IMR-90 (cell line): ENCODE results near the gene PPOX. TPM values are rescaled to one million over a fixed set of nuclear protein-coding genes. Genes with fewer than 3 reads are reported as not detected.

Experiments used
- ATAC-seq: fragments of 200-7000 bp; cut with Tn5 transposase; 2 replicates; pipeline ENCODE4 v1.9.1; 2020; ENCODE audit warnings: low read depth, mild to moderate bottlenecking, moderate library complexity
- BruUV-seq: library from RNA; stranded (reverse); fragments of 400-500 nt; replicated peaks from 2 replicates; lab custom pipeline; 2021; lab: Mats Ljungman, UMichigan
- CTCF ChIA-PET: fragments of 300-600 bp; formaldehyde crosslinking; extraction: SDS; loops from one replicate; lab custom pipeline; 2021; ENCODE audit warnings: antibody characterized with exemption; lab: Yijun Ruan, JAX
- POLR2A ChIA-PET: fragments of 300-600 bp; sonication (Branson Sonifier 250); formaldehyde crosslinking; loops from one replicate; lab custom pipeline; 2022; ENCODE audit warnings: antibody characterized with exemption; ENCODE audit not compliant: unreplicated experiment; lab: Charles Lee
- DNase-seq: peaks from one replicate; pipeline ENCODE4 v3.0.0; 2013
- H2AFZ ChIP-seq: replicated peaks from 2 replicates; pipeline ENCODE3; 2013; ENCODE audit warnings: low read length, mild to moderate bottlenecking; ENCODE audit not compliant: poor library complexity
- H2AK5ac ChIP-seq: 2 replicates; pipeline ENCODE4 v1.6.1; 2013; ENCODE audit warnings: low read depth, low read length, inconsistent platforms
- H2AK9ac ChIP-seq: replicated peaks from 2 replicates; pipeline ENCODE3; 2013; ENCODE audit warnings: mild to moderate bottlenecking, low read depth, low read length, moderate library complexity; ENCODE audit not compliant: poor library complexity
- H2BK120ac ChIP-seq: 2 replicates; pipeline ENCODE4 v1.6.1; 2013; ENCODE audit warnings: low read depth, low read length, inconsistent platforms
- H2BK15ac ChIP-seq: 3 replicates; pipeline ENCODE4 v1.6.1; 2013; ENCODE audit warnings: low read depth, low read length, inconsistent platforms
- H2BK20ac ChIP-seq: 2 replicates; pipeline ENCODE4 v1.6.1; 2013; ENCODE audit warnings: low read depth, mild to moderate bottlenecking, inconsistent platforms, low read length, moderate library complexity
- H2BK5ac ChIP-seq: 2 replicates; pipeline ENCODE4 v1.6.1; 2013; ENCODE audit warnings: mild to moderate bottlenecking, low read depth, low read length, inconsistent platforms; ENCODE audit not compliant: poor library complexity, severe bottlenecking
- H3K14ac ChIP-seq: replicated peaks from 2 replicates; pipeline ENCODE4 v1.6.1; 2013; ENCODE audit warnings: low read depth, low read length, inconsistent platforms
- H3K18ac ChIP-seq: 2 replicates; pipeline ENCODE4 v1.6.1; 2013; ENCODE audit warnings: low read depth, low read length, control low read depth
- H3K23ac ChIP-seq: 2 replicates; pipeline ENCODE4 v1.6.1; 2013; ENCODE audit warnings: low read depth, low read length, inconsistent platforms
- H3K27ac ChIP-seq: 2 replicates; pipeline ENCODE4 v1.5.1; 2013; ENCODE audit warnings: mild to moderate bottlenecking, control low read depth, low read length; ENCODE audit not compliant: insufficient read depth
- H3K27me3 ChIP-seq: 2 replicates; pipeline ENCODE4 v1.6.1; 2013; ENCODE audit warnings: low read length; ENCODE audit not compliant: control insufficient read depth, insufficient read depth
- H3K36me3 ChIP-seq: 2 replicates; pipeline ENCODE4 v1.6.1; 2013; ENCODE audit warnings: low read length, mixed read lengths; ENCODE audit not compliant: control insufficient read depth, insufficient read depth
- H3K4ac ChIP-seq: 2 replicates; pipeline ENCODE4 v1.6.1; 2013; ENCODE audit warnings: low read depth, low read length, inconsistent platforms
- H3K4me1 ChIP-seq: 2 replicates; pipeline ENCODE4 v1.6.1; 2013; ENCODE audit warnings: low read length, mixed read lengths; ENCODE audit not compliant: control insufficient read depth, insufficient read depth
- H3K4me2 ChIP-seq: 2 replicates; pipeline ENCODE4 v1.6.1; 2013; ENCODE audit warnings: low read depth, mild to moderate bottlenecking, control low read depth, low read length, moderate library complexity
- H3K4me3 ChIP-seq: 2 replicates; pipeline ENCODE4 v1.5.1; 2013; ENCODE audit warnings: low read depth, mild to moderate bottlenecking, control low read depth, low read length, moderate library complexity; ENCODE audit not compliant: insufficient read depth
- H3K56ac ChIP-seq: 2 replicates; pipeline ENCODE4 v1.6.1; 2013; ENCODE audit warnings: low read length, inconsistent platforms; ENCODE audit not compliant: insufficient read depth; ENCODE audit errors: extremely low read depth
- H3K79me1 ChIP-seq, 2 experiments: 2 replicates each; pipeline ENCODE4 v1.6.1; 2013; ENCODE audit warnings: low read length in 2 of 2, inconsistent platforms in 1 of 2, low read depth in 1 of 2
- H3K9ac ChIP-seq: 2 replicates; pipeline ENCODE4 v1.6.1; 2013; ENCODE audit warnings: low read depth, low read length, control low read depth
- H3K9me1 ChIP-seq: 2 replicates; pipeline ENCODE4 v1.6.1; 2013; ENCODE audit warnings: low read length, inconsistent platforms; ENCODE audit not compliant: insufficient read depth
- H3K9me3 ChIP-seq: 2 replicates; pipeline ENCODE4 v1.6.1; 2013; ENCODE audit warnings: low read length; ENCODE audit not compliant: control insufficient read depth, insufficient read depth
- H4K20me1 ChIP-seq: 2 replicates; pipeline ENCODE4 v1.6.1; 2013; ENCODE audit warnings: low read length, inconsistent platforms; ENCODE audit not compliant: insufficient read depth
- H4K5ac ChIP-seq: 2 replicates; pipeline ENCODE4 v1.6.1; 2013; ENCODE audit warnings: mild to moderate bottlenecking, low read depth, low read length, control low read depth
- H4K8ac ChIP-seq, 2 experiments: 2 replicates each; pipeline ENCODE4 v1.6.1; 2013; ENCODE audit warnings: low read depth in 2 of 2, low read length in 2 of 2, control low read depth in 1 of 2, inconsistent platforms in 1 of 2
- H4K91ac ChIP-seq: 2 replicates; pipeline ENCODE4 v1.6.1; 2013; ENCODE audit warnings: low read depth, low read length, inconsistent platforms; ENCODE audit not compliant: insufficient read depth
- BHLHE40 ChIP-seq: fragments of 150-350 bp; IDR thresholded peaks from 2 replicates; pipeline ENCODE4 v1.6.1; 2016; ENCODE audit warnings: mild to moderate bottlenecking, low read depth, low read length
- CEBPB ChIP-seq: IDR thresholded peaks from 2 replicates; pipeline ENCODE4 v1.6.1; 2012; ENCODE audit warnings: low read depth, low read length, improper control_type of control experiment
- CHD1 ChIP-seq: IDR thresholded peaks from 2 replicates; pipeline ENCODE4 v1.6.1; 2012; ENCODE audit warnings: low read depth, low read length, improper control_type of control experiment
- ELK1 ChIP-seq: fragments of 150-350 bp; IDR thresholded peaks from 2 replicates; pipeline ENCODE4 v1.6.1; 2016; ENCODE audit warnings: low read depth, mild to moderate bottlenecking, low read length, moderate library complexity, borderline replicate concordance
- FOS ChIP-seq: fragments of 150-350 bp; IDR thresholded peaks from 2 replicates; pipeline ENCODE4 v1.6.1; 2016; ENCODE audit warnings: low read depth, low read length
- MAZ ChIP-seq: IDR thresholded peaks from 2 replicates; pipeline ENCODE4 v1.6.1; 2012; ENCODE audit warnings: low read depth, mild to moderate bottlenecking, low read length, improper control_type of control experiment, moderate library complexity, borderline replicate concordance
- MXI1 ChIP-seq: IDR thresholded peaks from 2 replicates; pipeline ENCODE4 v1.6.1; 2012; ENCODE audit warnings: low read depth, mild to moderate bottlenecking, low read length, moderate library complexity, borderline replicate concordance
- NFE2L2 ChIP-seq: fragments of 150-350 bp; IDR thresholded peaks from 2 replicates; pipeline ENCODE4 v1.6.1; 2016; ENCODE audit warnings: low read depth, mild to moderate bottlenecking, low read length
- POLR2A ChIP-seq: IDR thresholded peaks from 2 replicates; pipeline ENCODE4 v1.6.1; 2012; ENCODE audit warnings: mild to moderate bottlenecking, low read depth, low read length
- RAD21 ChIP-seq: IDR thresholded peaks from 2 replicates; pipeline ENCODE4 v1.6.1; 2012; ENCODE audit warnings: low read length, improper control_type of control experiment
- RCOR1 ChIP-seq: IDR thresholded peaks from 2 replicates; pipeline ENCODE4 v1.6.1; 2012; ENCODE audit warnings: mild to moderate bottlenecking, low read length, improper control_type of control experiment; ENCODE audit not compliant: insufficient replicate concordance
- SMC3 ChIP-seq: fragments of 150-350 bp; IDR thresholded peaks from 2 replicates; pipeline ENCODE4 v1.6.1; 2016; ENCODE audit warnings: low read depth, mild to moderate bottlenecking, antibody characterized with exemption, low read length, moderate library complexity
- USF2 ChIP-seq: fragments of 150-350 bp; IDR thresholded peaks from 2 replicates; pipeline ENCODE4 v1.6.1; 2017; ENCODE audit warnings: mild to moderate bottlenecking, antibody characterized with exemption, low read length, low read depth
- WGBS, 2 experiments: methylation state at CpG; one replicate each; pipeline versions ENCODE4 v1.1.5 to v1.1.7; 2013; ENCODE audit warnings: missing lambda C conversion rate in 2 of 2; ENCODE audit not compliant: insufficient read length in 1 of 2; ENCODE audit errors: extremely low coverage in 2 of 2; 5-methylcytosine and 5-hydroxymethylcytosine counted together
- dilution Hi-C: fragments of 300-500 bp; cut with HindIII; formaldehyde crosslinking; loops from one replicate; pipeline ENCODE4 v1.14.3; 2018; ENCODE audit warnings: low sequenced_read_pairs; ENCODE audit not compliant: unreplicated experiment
- in situ Hi-C: fragments of 300-500 bp; cut with MboI; formaldehyde crosslinking; loops from 3 replicates; pipeline ENCODE4 v1.14.3; 2019; ENCODE audit warnings: low sequenced_read_pairs, inconsistent platforms, mixed read lengths
- intact Hi-C: fragments of 100-400 bp; cut with micrococcal nuclease; formaldehyde crosslinking; loops from 2 replicates; pipeline ENCODE4 v1.10.0; 2022
- polyA plus RNA-seq, 3 experiments: library from polyadenylated mRNA; depleted of rRNA; stranded (reverse); fragments of >200 nt; gene quantifications; 2 replicates each; pipeline ENCODE4 v1.2.3, GENCODE V29; 2012; ENCODE audit warnings: low replicate concordance in 1 of 3
- total RNA-seq: library from RNA; depleted of rRNA; stranded (reverse); fragments of >200 nt; gene quantifications from 2 replicates; pipeline ENCODE4 v1.2.3, GENCODE V29; 2012

PPOX gene
- total and polyA plus RNA-seq, 2 of the 4 experiments (the other 2 are of a cell fraction): 6.1 to 14.3 TPM

GRCh38 chr1:161188381-161188780 is 22.2 kb downstream of the PPOX start:
- Histone ChIP-seq H3K27ac (no peak overlapping the region), H4K91ac (no peak overlapping the region)

More at GRCh38 chr1:161188381-161188780, 22.2 kb downstream of the PPOX start:
- Histone ChIP-seq H3K4me3 (no peak overlapping the region), H4K5ac (no peak overlapping the region), H2BK15ac (no peak overlapping the region), H2BK5ac (no peak overlapping the region), H3K4me2 (no peak overlapping the region), H3K36me3 (no peaks in the 10 kb centered on the region), H3K56ac (no peak overlapping the region), H3K23ac (no peak overlapping the region), H3K9ac (no peak overlapping the region), H3K4me1 (peaks cover 3% of the 10 kb centered on the region), H3K9me3 (no peaks in the 10 kb centered on the region), H3K79me1 (no peaks in the 10 kb centered on the region), H2AK9ac (no peak overlapping the region), H4K20me1 (no peaks in the 10 kb centered on the region), H2AK5ac (no peak overlapping the region), H4K8ac (no peak overlapping the region), H3K9me1 (0 out of 2 replicates have a peak, but pooled peaks cover 3% of the 10 kb centered on the region), H2BK120ac (no peak overlapping the region), H3K14ac (no peak overlapping the region), H3K18ac (no peak overlapping the region), H3K4ac (no peak overlapping the region), H3K27me3 (no peaks in the 10 kb centered on the region), H2AFZ (no peak overlapping the region), H2BK20ac (no peak overlapping the region)
- CTCF ChIA-PET: no interaction called here
- 100% methylated on average over 1 of the region's 6 CpGs; no CpG with 5 or more reads in 1 of the 2 experiments for WGBS, 2 experiments
- dilution Hi-C loops: no loop called here
- BruUV-seq: no TSS peak
- DNase-seq: no peak
- in situ Hi-C loops: no loop called here
- intact Hi-C loops: no loop called here
- TF ChIP-seq BHLHE40 (no peak), USF2 (no peak), MXI1 (no peak), FOS (no peak), CHD1 (no peak), RCOR1 (no peak), RAD21 (no peak), POLR2A (no peak), SMC3 (no peak), NFE2L2 (no peak), ELK1 (no peak), MAZ (no peak), CEBPB (no peak)
- ATAC-seq: no peak
- POLR2A ChIA-PET: no interaction called here
